Gastrocnemius medialis (tissue), 4 donors: ENCODE results near the gene ELFN2.

Experiments
- CTCF ChIP-seq, 5 experiments: fragments of 450-650 bp in 3 of 5; fragments of 200-600 bp in 2 of 5; sonication (generic) in 2 of 5; IDR thresholded peaks in 4 of 5; conservative IDR thresholded peaks in 1 of 5; 1 replicate in 4 of 5; 2 replicates in 1 of 5; pipeline ENCODE4 v1.5.1; 2016 to 2019; ENCODE audit warnings: antibody characterized with exemption in 5 of 5, mild to moderate bottlenecking in 3 of 5, moderate library complexity in 3 of 5
- POLR2A ChIP-seq, 2 donors: fragments of 450-650 bp; IDR thresholded peaks; one replicate each; pipeline ENCODE4 v1.6.1; 2017; ENCODE audit warnings: antibody characterized with exemption in 2 of 2, mild to moderate bottlenecking in 2 of 2, moderate library complexity in 2 of 2

- TF ChIP-seq CTCF (IDR thresholded peaks at IDR 0.05 in 4 of 5, conservative IDR thresholded peaks at IDR 0.05 in 1 of 5) (no peak), POLR2A (IDR thresholded peaks at IDR 0.05) (no peak)
Measured at GRCh38 chr22:37474447-37475090, 47.3 kb upstream of the ELFN2 start.
